NCI-H748 (cell line): ENCODE data around the gene ITM2B.

ENCODE experiments used
- DNase-seq: peaks from one replicate; lab custom pipeline; 2025; ENCODE audit not compliant: unreplicated experiment; lab: John Stamatoyannopoulos, UW

Gene ITM2B

DNA sequence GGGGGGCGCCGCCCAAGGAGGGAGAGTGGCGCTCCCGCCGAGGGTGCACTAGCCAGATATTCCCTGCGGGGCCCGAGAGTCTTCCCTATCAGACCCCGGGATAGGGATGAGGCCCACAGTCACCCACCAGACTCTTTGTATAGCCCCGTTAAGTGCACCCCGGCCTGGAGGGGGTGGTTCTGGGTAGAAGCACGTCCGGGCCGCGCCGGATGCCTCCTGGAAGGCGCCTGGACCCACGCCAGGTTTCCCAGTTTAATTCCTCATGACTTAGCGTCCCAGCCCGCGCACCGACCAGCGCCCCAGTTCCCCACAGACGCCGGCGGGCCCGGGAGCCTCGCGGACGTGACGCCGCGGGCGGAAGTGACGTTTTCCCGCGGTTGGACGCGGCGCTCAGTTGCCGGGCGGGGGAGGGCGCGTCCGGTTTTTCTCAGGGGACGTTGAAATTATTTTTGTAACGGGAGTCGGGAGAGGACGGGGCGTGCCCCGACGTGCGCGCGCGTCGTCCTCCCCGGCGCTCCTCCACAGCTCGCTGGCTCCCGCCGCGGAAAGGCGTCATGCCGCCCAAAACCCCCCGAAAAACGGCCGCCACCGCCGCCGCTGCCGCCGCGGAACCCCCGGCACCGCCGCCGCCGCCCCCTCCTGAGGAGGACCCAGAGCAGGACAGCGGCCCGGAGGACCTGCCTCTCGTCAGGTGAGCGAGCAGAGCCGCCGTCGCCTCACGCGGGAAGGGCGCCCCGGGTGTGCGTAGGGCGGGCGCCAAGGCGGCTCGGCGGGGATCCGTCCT, 70.5 kb downstream of the ITM2B start, which contains the start of gene RB1:
RB1 (plus strand) TSS at position 393 of the 784 bp plus-strand sequence; CDS start at position 555, 162 bp downstream.
- DNase-seq: peak; percentile 93

DNA sequence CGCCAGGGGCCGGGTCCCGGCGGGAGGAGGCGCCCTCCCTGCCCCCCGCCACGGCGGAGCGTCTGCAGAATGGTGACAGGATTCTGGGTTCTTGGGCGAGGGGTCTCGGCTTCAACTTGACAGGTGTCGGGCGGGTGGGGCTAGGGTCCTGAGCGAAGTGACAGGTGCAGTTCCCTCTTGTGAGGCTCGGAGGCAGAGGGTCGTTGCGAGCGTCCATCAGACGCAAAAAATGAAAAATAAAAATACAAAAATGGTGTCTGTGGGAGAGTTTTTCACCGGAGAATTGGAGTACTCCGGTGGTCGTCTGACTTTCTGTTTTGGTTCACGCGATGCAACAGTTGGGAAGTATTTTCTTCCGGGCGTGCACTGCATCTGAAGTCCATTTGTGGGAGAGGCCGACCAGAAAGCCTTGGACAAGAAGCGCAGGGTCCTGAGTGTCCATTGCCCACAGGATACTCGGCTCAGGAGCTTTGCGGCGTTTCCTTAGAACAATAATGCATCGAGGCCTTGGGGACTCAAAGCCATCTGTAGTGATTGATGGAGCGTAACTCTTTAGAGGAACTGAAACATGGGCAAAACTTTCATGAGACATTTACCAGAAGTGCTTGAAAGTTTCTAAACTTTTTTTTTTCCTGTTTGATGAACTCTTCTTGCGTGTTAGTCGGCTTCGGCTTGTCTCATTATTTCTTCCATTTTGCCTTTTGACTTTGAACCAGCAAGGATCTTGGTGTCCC, 71.3 kb downstream of the ITM2B start:
- DNase-seq: peak; percentile 54

DNA sequence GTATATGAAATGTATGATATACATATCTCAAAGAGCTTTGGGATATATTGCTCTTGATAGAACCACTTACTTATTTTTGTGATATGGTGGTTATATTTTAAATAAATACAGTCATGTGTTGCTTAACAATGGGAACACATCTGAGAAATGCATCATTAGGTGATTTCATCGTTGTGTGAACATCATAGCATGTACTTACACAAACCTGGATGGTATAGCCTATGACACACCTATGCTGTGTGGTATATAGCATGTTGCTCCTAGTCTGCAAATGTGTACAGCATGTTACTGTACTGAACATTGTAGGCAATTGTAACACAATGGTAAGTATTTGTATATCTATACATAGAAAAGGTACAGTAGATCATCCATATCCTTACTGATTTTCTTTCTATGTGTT, 78.2 kb downstream of the ITM2B start:
- no peak for DNase-seq

DNA sequence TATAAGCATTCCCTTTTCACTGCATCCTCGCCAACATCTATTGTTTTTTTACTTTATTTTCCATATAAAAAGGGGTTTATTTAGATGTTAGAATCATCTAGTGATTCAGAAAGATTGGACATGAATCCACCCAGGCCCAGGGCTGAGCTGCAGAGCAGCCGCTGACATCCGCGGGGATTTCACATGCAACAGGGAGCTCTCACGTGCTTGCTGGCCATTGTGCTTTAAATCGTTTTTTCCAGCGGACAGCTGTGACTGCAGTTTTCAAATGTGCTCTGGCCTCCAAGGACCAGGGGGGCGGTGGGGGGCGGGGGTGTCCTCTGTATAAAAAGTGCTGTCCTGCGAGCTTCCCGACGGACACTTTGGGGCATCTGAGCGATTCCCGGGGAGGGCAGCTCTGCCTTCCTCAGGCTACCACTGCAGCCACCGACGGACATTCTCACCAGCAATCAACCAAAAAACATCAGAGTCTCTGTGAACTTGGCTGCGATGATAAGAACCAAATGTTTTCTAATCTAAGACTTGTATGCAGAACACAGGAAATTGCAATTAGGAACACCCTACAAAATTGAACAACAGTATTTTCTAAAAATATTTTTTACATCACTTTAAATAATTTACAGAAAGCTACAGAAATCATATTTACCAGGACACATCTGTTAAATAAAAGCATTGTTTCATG, 83.1 kb downstream of the ITM2B start:
- DNase-seq: no peak

DNA sequence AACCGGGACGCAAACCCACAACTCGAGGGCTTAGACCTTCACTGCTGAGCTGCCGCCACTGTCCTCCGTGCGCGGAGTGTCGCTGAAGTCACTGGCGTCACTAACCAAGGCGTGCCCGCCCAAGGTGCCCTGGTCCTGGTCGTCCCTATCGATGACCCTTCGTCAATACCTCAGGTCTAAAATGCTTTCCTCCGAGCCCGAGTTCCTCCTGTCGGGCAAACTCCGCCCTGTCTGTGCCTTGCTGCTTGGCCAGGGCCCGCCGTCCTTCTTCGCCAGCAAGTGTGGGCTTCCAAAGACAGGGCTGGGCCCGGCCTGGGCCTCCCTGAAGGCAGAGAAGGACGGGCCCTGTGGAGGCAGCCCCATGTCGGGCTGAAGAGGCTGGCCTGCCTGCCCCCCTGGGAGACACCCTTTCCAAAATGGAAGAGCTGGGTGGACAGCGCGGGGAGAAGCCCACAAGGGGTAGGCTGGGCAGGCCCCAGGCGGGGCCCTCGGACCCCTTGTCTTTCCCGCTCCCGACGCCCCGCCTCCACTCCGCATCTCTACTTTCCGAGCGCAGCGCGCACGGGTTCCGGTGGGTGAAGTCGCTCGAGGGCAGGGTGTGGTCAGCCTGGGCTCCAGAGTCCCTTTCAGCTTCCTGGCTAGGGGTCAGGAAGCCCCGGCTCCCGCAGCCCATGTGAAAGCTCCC, 84.0 kb downstream of the ITM2B start:
- DNase-seq: no peak

DNA sequence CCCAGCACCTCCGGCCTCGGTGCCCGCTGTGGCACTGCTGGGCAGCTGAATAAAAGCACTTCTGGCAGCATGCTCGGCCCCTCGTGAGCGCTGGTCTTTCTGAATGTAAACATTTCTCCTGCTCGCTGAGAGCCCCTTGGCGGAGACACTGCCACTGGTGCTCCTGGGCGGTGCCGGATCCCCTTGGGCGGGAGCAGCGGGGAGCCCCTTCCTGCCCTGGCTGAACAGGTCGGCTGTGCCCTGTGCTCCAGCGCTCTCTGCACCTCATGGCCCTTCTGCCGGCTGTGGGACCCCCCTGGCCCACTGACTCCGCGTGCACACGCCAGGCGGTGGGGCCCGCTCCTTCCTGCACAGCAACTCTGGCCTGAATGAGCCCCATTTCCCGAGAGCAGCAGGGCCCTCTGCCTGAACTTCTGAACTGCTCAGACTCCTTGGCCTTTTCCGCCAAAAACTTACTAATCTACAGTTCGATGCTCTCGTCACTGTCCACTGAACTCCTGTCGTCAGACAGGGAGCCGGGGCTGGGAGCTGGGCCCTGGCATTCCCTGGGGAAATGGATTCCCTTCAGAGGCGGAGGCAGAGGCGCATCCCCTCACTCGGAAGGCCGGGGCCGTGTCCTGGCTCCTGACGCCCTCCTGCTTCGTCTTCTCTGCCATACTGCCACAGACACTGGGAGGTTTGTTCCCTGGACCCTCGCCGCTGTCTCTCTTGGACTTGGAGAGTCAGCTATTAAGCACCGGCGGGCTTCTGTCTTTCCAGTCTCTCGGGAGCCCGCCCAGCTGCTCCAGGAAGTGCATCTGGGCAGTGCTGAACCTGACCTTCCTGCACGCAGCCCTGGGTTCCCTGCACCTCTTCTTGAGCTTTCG, 84.7 kb downstream of the ITM2B start:
- DNase-seq: no peak

DNA sequence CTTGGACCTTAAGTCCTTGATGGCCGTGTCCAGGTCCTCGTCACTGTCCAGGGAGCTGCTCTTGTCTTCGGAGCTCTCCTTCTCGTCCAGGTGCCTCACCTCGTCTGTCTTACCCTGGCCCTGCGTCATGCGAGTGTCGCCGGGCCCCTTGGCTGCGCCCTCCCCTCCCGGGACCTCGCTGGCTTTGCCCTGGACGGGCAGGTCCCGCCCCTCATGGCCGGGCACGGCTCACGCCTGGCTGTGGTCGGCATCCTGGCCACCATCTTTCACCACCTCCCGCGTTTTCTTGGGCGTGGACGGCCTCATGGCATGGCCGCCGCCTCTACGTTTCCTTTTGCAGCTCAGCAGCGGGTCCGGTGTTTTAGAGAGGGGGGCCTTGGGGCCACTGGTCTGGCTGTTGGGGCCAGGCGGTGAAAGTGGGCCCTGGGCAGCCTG, 85.4 kb downstream of the ITM2B start:
- no peak for DNase-seq

DNA sequence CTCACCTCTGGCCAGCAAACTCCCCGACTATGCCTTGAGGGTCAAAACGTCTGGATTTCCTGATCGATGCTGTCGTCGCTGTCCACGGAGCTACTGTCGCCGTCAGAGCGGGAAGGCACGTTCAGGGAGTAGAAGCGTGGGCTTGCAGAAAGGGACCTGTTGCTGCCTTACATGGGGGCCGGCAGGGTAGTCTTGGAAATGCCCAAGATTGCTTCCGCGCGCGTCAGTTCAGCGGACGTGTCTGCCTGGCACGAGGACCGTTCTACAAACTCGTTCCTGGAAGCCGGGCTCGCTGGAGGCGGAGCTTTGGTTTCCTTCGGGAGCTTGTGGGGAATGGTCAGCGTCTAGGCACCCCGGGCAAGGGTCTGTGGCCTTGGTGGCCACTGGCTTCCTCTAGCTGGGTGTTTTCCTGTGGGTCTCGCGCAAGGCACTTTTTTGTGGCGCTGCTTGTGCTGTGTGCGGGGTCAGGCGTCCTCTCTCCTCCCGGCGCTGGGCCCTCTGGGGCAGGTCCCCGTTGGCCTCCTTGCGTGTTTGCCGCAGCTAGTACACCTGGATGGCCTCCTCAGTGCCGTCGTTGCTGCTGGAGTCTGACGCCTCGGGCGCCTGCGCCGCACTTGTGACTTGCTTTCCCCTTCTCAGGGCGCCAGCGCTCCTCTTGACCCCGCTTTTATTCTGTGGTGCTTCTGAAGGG, 86.0 kb downstream of the ITM2B start:
- no peak for DNase-seq
